ENCODE data around the gene FAM204A. TPM values are rescaled to one million over a fixed set of nuclear protein-coding genes. Genes with fewer than 3 reads are reported as not detected.
A peak's percentile ranks its signal among the peaks of the same experiment; 100 is the strongest.

Gene FAM204A
- total and polyA plus RNA-seq, 8 donors, result 26.3 to 60.8 (median 35.0) TPM

- no peak for TF ChIP-seq POLR2AphosphoS5 (IDR thresholded peaks at IDR 0.05)
- no peak for TF ChIP-seq POLR2A (IDR thresholded peaks at IDR 0.05)
- TF ChIP-seq CTCF (IDR thresholded peaks at IDR 0.05), result no peak
- no peak for TF ChIP-seq EP300 (IDR thresholded peaks at IDR 0.05)
- H3K27me3 ChIP-seq, result peaks cover 0 to 32% (median 6%) of the 10 kb centered on the region in 3 donors
- no peaks in the 10 kb centered on the region for H3K36me3 ChIP-seq
- WGBS, 5 donors, result 8 to 25% (median 12%) methylated on average over 5 of the region's 5 CpGs
- peak in 1 of 2 donors; percentile 12 for DNase-seq
- H3K27ac ChIP-seq, result peak overlapping the region in 4 of 5 donors; percentile 4 to 71 (median 49)
- no peaks in the 10 kb centered on the region for H3K9me3 ChIP-seq
- H3K4me3 ChIP-seq, result peak overlapping the region in 3 of 4 donors; percentile 1 to 21 (median 12)
- intact Hi-C loops (cut with DNase I; ENCODE audit: low total_unique reads), result no loop called here
- H3K4me1 ChIP-seq, result peaks cover 0 to 17% (median 2%) of the 10 kb centered on the region in 4 donors
Observed at GRCh38 chr10:118271671-118272070, 70.5 kb downstream of the FAM204A start.

GRCh38 chr10:118266098-118266748 lies 75.9 kb downstream of the FAM204A start:
- no peaks in the 10 kb centered on the region for H3K36me3 ChIP-seq
- H3K4me3 ChIP-seq, result no peak overlapping the region
- H3K9me3 ChIP-seq, result no peaks in the 10 kb centered on the region
- intact Hi-C loops (cut with DNase I; ENCODE audit: low total_unique reads), result no loop called here
- 65 to 77% (median 65%) methylated on average over 4 of the region's 4 CpGs for WGBS, 5 donors
- no peak overlapping the region for H3K27ac ChIP-seq
- peaks cover 0 to under 1% (median under 1%) of the 10 kb centered on the region in 4 donors for H3K4me1 ChIP-seq
- peaks cover 0 to 53% (median 6%) of the 10 kb centered on the region in 3 donors for H3K27me3 ChIP-seq
- TF ChIP-seq EP300 (IDR thresholded peaks at IDR 0.05) (no peak), POLR2A (IDR thresholded peaks at IDR 0.05) (no peak), POLR2AphosphoS5 (IDR thresholded peaks at IDR 0.05) (no peak), CTCF (IDR thresholded peaks at IDR 0.05) (no peak)
- DNase-seq, result no peak

GRCh38 chr10:118264838-118265470 lies 77.2 kb downstream of the FAM204A start:
- intact Hi-C loops (cut with DNase I; ENCODE audit: low total_unique reads), result no loop called here
- no peak for DNase-seq
- 53 to 62% (median 58%) methylated on average over 11 of the region's 11 CpGs for WGBS, 5 donors
- Histone ChIP-seq H3K9me3 (no peaks in the 10 kb centered on the region), H3K27me3 (peaks cover 0 to 57% (median 6%) of the 10 kb centered on the region in 3 donors), H3K27ac (no peak overlapping the region), H3K4me3 (no peak overlapping the region), H3K36me3 (no peaks in the 10 kb centered on the region), H3K4me1 (no peaks in the 10 kb centered on the region)
- no peak for TF ChIP-seq CTCF (IDR thresholded peaks at IDR 0.05)

- intact Hi-C loops (cut with DNase I; ENCODE audit: low total_unique reads), result no loop called here
Observed at GRCh38 chr10:118264252-118264651, 77.9 kb downstream of the FAM204A start.

More at GRCh38 chr10:118264252-118264651, 77.9 kb downstream of the FAM204A start:
- no peak for DNase-seq
- Histone ChIP-seq H3K27ac (no peak overlapping the region), H3K4me3 (no peak overlapping the region), H3K4me1 (no peaks in the 10 kb centered on the region), H3K9me3 (no peaks in the 10 kb centered on the region), H3K27me3 (peaks cover 0 to 55% (median 3%) of the 10 kb centered on the region in 3 donors), H3K36me3 (no peaks in the 10 kb centered on the region)
- no peak for TF ChIP-seq POLR2A (IDR thresholded peaks at IDR 0.05)
- TF ChIP-seq POLR2AphosphoS5 (IDR thresholded peaks at IDR 0.05), result no peak
- TF ChIP-seq CTCF (IDR thresholded peaks at IDR 0.05), result no peak
- no peak for TF ChIP-seq EP300 (IDR thresholded peaks at IDR 0.05)
